H1 (cell line): ENCODE measurements around the gene SLC6A3. TPM values are rescaled to one million over a fixed set of nuclear protein-coding genes. Genes with fewer than 3 reads are reported as not detected.

Experiments used
- CTCF ChIA-PET: fragments of 300-600 bp; sonication (Branson Sonifier 250); formaldehyde crosslinking; loops from one replicate; lab custom pipeline; 2021; ENCODE audit not compliant: partially characterized antibody; lab: Charles Lee
- POLR2A ChIA-PET: fragments of 300-600 bp; sonication (Branson Sonifier 250); formaldehyde crosslinking; loops from one replicate; lab custom pipeline; 2021; ENCODE audit warnings: inconsistent platforms; ENCODE audit not compliant: partially characterized antibody; lab: Charles Lee
- DNase-seq, 2 experiments: peaks; one replicate each; pipeline versions ENCODE4 v3.0.0 to v3.0.0-alpha.2; 2010 to 2022; ENCODE audit warnings: low spot score in 2 of 2, low read depth in 1 of 2, mixed read lengths in 1 of 2
- FAIRE-seq: peaks from 2 replicates; lab custom pipeline; 2011; peaks lifted over from hg19 to GRCh38; lab: Jason Lieb, UNC
- H2AFZ ChIP-seq: 2 replicates; pipeline ENCODE4 v1.8.1; 2012; ENCODE audit warnings: low read length, inconsistent platforms
- H2AK5ac ChIP-seq: 2 replicates; pipeline ENCODE4 v1.6.1; 2013; ENCODE audit warnings: low read depth, low read length
- H2BK120ac ChIP-seq: replicated peaks from 2 replicates; pipeline ENCODE3; 2013; ENCODE audit warnings: low read depth, low read length, inconsistent platforms
- H2BK12ac ChIP-seq: 2 replicates; pipeline ENCODE4 v1.6.1; 2013; ENCODE audit warnings: low read depth, low read length
- H2BK15ac ChIP-seq: 2 replicates; pipeline ENCODE4 v1.6.1; 2013; ENCODE audit warnings: low read length
- H2BK20ac ChIP-seq: 2 replicates; pipeline ENCODE4 v1.6.1; 2013; ENCODE audit warnings: low read length
- H2BK5ac ChIP-seq: 2 replicates; pipeline ENCODE4 v1.6.1; 2013; ENCODE audit warnings: low read depth, low read length
- H3K14ac ChIP-seq: 2 replicates; pipeline ENCODE4 v1.6.1; 2013; ENCODE audit warnings: inconsistent platforms; ENCODE audit not compliant: insufficient read length
- H3K18ac ChIP-seq: 2 replicates; pipeline ENCODE4 v1.6.1; 2013; ENCODE audit warnings: low read length; ENCODE audit errors: extremely low read depth
- H3K23ac ChIP-seq: 2 replicates; pipeline ENCODE4 v1.6.1; 2013; ENCODE audit warnings: inconsistent platforms; ENCODE audit not compliant: insufficient read length
- H3K23me2 ChIP-seq: 2 replicates; pipeline ENCODE4 v1.6.1; 2013; ENCODE audit warnings: low read depth, low read length
- H3K27ac ChIP-seq: 2 replicates; pipeline ENCODE4 v1.6.1; 2011; ENCODE audit warnings: low read depth, low read length, inconsistent platforms
- H3K27me3 ChIP-seq, 4 experiments: replicated peaks in 1 of 4; 1 replicate in 1 of 4; 2 replicates in 3 of 4; pipeline versions ENCODE4 v1.6.1 to v1.8.1; 2011 to 2013; ENCODE audit warnings: low read length in 3 of 4, mild to moderate bottlenecking in 3 of 4, inconsistent platforms in 2 of 4, mixed read lengths in 2 of 4, moderate library complexity in 1 of 4; ENCODE audit not compliant: control insufficient read depth in 3 of 4, insufficient read depth in 3 of 4; ENCODE audit errors: extremely low read depth in 1 of 4
- H3K36me3 ChIP-seq, 4 experiments: 2 replicates each; pipeline versions ENCODE4 v1.6.1 to v1.8.1; 2011 to 2013; ENCODE audit warnings: mild to moderate bottlenecking in 4 of 4, low read length in 3 of 4, moderate library complexity in 2 of 4, control low read depth in 1 of 4, inconsistent platforms in 1 of 4; ENCODE audit not compliant: insufficient read depth in 4 of 4, control insufficient read depth in 2 of 4
- H3K4ac ChIP-seq: replicated peaks from 2 replicates; pipeline ENCODE3; 2013; ENCODE audit warnings: low read length, low read depth, mixed read lengths, inconsistent platforms; ENCODE audit not compliant: insufficient read length
- H3K4me1 ChIP-seq, 4 experiments: replicated peaks in 1 of 4; 1 replicate in 1 of 4; 2 replicates in 3 of 4; pipeline versions ENCODE4 v1.6.1 to v1.8.1; 2011 to 2013; ENCODE audit warnings: low read length in 3 of 4, inconsistent platforms in 2 of 4, mixed read lengths in 1 of 4; ENCODE audit not compliant: insufficient read depth in 4 of 4, control insufficient read depth in 3 of 4
- H3K4me2 ChIP-seq, 2 experiments: 2 replicates each; pipeline versions ENCODE4 v1.6.1 to v1.8.1; 2011 to 2013; ENCODE audit warnings: low read depth in 2 of 2, low read length in 2 of 2, control low read depth in 1 of 2, inconsistent platforms in 1 of 2, mild to moderate bottlenecking in 1 of 2; ENCODE audit not compliant: insufficient read depth in 1 of 2
- H3K4me3 ChIP-seq, 4 experiments: fragments of 200-600, 300-600 bp in 1 of 4; sonication (generic), shearing (Covaris generic), sonication (Bioruptor Twin) in 1 of 4; 2 replicates each; pipeline versions ENCODE4 v1.5.1 to v1.8.1; 2011 to 2016; ENCODE audit warnings: low read length in 4 of 4, low read depth in 3 of 4, control low read depth in 2 of 4, inconsistent platforms in 2 of 4, mild to moderate bottlenecking in 2 of 4, mixed read lengths in 1 of 4, moderate library complexity in 1 of 4; ENCODE audit not compliant: insufficient read depth in 2 of 4; ENCODE audit errors: extremely low read depth in 1 of 4
- H3K56ac ChIP-seq: replicated peaks from 2 replicates; pipeline ENCODE3; 2013; ENCODE audit warnings: low read depth, mild to moderate bottlenecking, mixed read lengths, low read length, inconsistent platforms; ENCODE audit not compliant: insufficient read length
- H3K79me1 ChIP-seq: 2 replicates; pipeline ENCODE4 v1.6.1; 2013; ENCODE audit warnings: low read depth, low read length, control low read depth
- H3K79me2 ChIP-seq, 2 experiments: 2 replicates each; pipeline versions ENCODE4 v1.6.1 to v1.8.1; 2012 to 2013; ENCODE audit warnings: low read length in 2 of 2, mild to moderate bottlenecking in 2 of 2, inconsistent platforms in 1 of 2; ENCODE audit not compliant: insufficient read depth in 2 of 2, control insufficient read depth in 1 of 2
- H3K9ac ChIP-seq, 4 experiments: replicated peaks in 1 of 4; 1 replicate in 1 of 4; 2 replicates in 3 of 4; pipeline versions ENCODE4 v1.6.1 to v1.8.1; 2011 to 2013; ENCODE audit warnings: low read depth in 3 of 4, low read length in 3 of 4, control low read depth in 2 of 4, mild to moderate bottlenecking in 2 of 4, moderate library complexity in 2 of 4, inconsistent platforms in 1 of 4; ENCODE audit errors: extremely low read depth in 1 of 4
- H3K9me3 ChIP-seq, 2 experiments: 2 replicates each; pipeline versions ENCODE4 v1.6.1 to v1.8.1; 2012 to 2013; ENCODE audit warnings: mild to moderate bottlenecking in 2 of 2, moderate library complexity in 2 of 2, control low read depth in 1 of 2, inconsistent platforms in 1 of 2, low read depth in 1 of 2, low read length in 1 of 2, mixed read lengths in 1 of 2; ENCODE audit not compliant: insufficient read depth in 2 of 2
- H4K20me1 ChIP-seq, 2 experiments: replicated peaks in 1 of 2; 2 replicates each; pipeline versions ENCODE3 to v1.8.1; 2011 to 2013; ENCODE audit warnings: inconsistent platforms in 2 of 2, low read length in 2 of 2, mild to moderate bottlenecking in 1 of 2; ENCODE audit not compliant: insufficient read depth in 2 of 2, control insufficient read depth in 1 of 2
- H4K5ac ChIP-seq: 2 replicates; pipeline ENCODE4 v1.6.1; 2013; ENCODE audit warnings: low read length, low read depth, mixed read lengths, inconsistent platforms; ENCODE audit not compliant: insufficient read length
- H4K8ac ChIP-seq: 2 replicates; pipeline ENCODE4 v1.8.0; 2013; ENCODE audit warnings: mild to moderate bottlenecking, moderate library complexity, low read length, inconsistent platforms; ENCODE audit not compliant: insufficient read depth; ENCODE audit errors: extremely low read depth
- H4K91ac ChIP-seq: replicated peaks from 2 replicates; pipeline ENCODE3; 2013; ENCODE audit warnings: low read length, mixed read lengths, inconsistent platforms; ENCODE audit not compliant: insufficient read length
- BRCA1 ChIP-seq: IDR thresholded peaks from 2 replicates; pipeline ENCODE4 v1.6.1; 2012; ENCODE audit warnings: low read depth, low read length, improper control_type of control experiment
- CTCF ChIP-seq, 3 experiments: IDR thresholded peaks; 1 replicate in 2 of 3; 2 replicates in 1 of 3; pipeline versions ENCODE4 v1.5.1 to v1.6.1; 2011; ENCODE audit warnings: low read length in 3 of 3, mild to moderate bottlenecking in 3 of 3, inconsistent platforms in 2 of 3, low read depth in 1 of 3, moderate library complexity in 1 of 3; ENCODE audit not compliant: insufficient read depth in 1 of 3; ENCODE audit errors: control extremely low read depth in 1 of 3
- GTF2F1 ChIP-seq: IDR thresholded peaks from 2 replicates; pipeline ENCODE4 v1.6.1; 2012; ENCODE audit warnings: low read depth, low read length, improper control_type of control experiment, borderline replicate concordance
- HDAC2 ChIP-seq, 2 experiments: fragments of 300-600 bp in 1 of 2; sonication (generic) in 1 of 2; IDR thresholded peaks; 2 replicates each; pipeline ENCODE4 v1.6.1; 2011 to 2012; ENCODE audit warnings: low read depth in 2 of 2, low read length in 2 of 2, mild to moderate bottlenecking in 2 of 2, moderate library complexity in 2 of 2, borderline replicate concordance in 1 of 2, inconsistent platforms in 1 of 2
- KDM4A ChIP-seq: IDR thresholded peaks from one replicate; pipeline ENCODE4 v1.7.1; 2012; ENCODE audit warnings: low read depth, mild to moderate bottlenecking, moderate library complexity, low read length, inconsistent platforms; ENCODE audit not compliant: severe bottlenecking
- POLR2A ChIP-seq, 2 experiments: IDR thresholded peaks; 1 replicate in 1 of 2; 2 replicates in 1 of 2; pipeline ENCODE4 v1.6.1; 2011; ENCODE audit warnings: low read depth in 2 of 2, low read length in 2 of 2, mild to moderate bottlenecking in 2 of 2; ENCODE audit errors: control extremely low read depth in 1 of 2
- RFX5 ChIP-seq: IDR thresholded peaks from 2 replicates; pipeline ENCODE4 v1.6.1; 2011; ENCODE audit warnings: low read depth, low read length, improper control_type of control experiment, borderline replicate concordance
- SIN3A ChIP-seq, 2 experiments: IDR thresholded peaks in 1 of 2; conservative IDR thresholded peaks in 1 of 2; 2 replicates each; pipeline ENCODE4 v1.6.1; 2011 to 2012; ENCODE audit warnings: low read length in 2 of 2, improper control_type of control experiment in 1 of 2, low read depth in 1 of 2, mild to moderate bottlenecking in 1 of 2
- TAF1 ChIP-seq: IDR thresholded peaks from 2 replicates; pipeline ENCODE4 v1.6.1; 2011; ENCODE audit warnings: mild to moderate bottlenecking, low read depth, low read length
- WGBS, 2 experiments: shearing (Covaris generic) in 1 of 2; methylation state at CpG; one replicate each; pipeline versions ENCODE4 v1.1.6 to v1.1.7; 2013 to 2015; ENCODE audit warnings: low lambda C conversion rate in 2 of 2, mixed read lengths in 2 of 2, inconsistent platforms in 1 of 2, low coverage in 1 of 2, missing lambda C conversion rate in 1 of 2; ENCODE audit not compliant: insufficient replicate concordance in 2 of 2, insufficient coverage in 1 of 2, insufficient read length in 1 of 2; ENCODE audit errors: extremely low coverage in 1 of 2, missing lambda C conversion rate in 1 of 2; 5-methylcytosine and 5-hydroxymethylcytosine counted together
- polyA plus RNA-seq, 7 experiments: library from polyadenylated mRNA; depleted of rRNA in 3 of 7; stranded (reverse) in 5 of 7; unstranded in 2 of 7; fragments of >200 nt in 5 of 7; fragments of 200-250 nt in 2 of 7; gene quantifications; 1 replicate in 5 of 7; 2 replicates in 1 of 7; 4 replicates in 1 of 7; pipeline versions ENCODE4 v1.2.1 to v1.2.3, GENCODE V29; 2011 to 2013; ENCODE audit warnings: missing spikeins in 2 of 7, mixed read lengths in 2 of 7
- total RNA-seq: library from RNA; stranded (reverse); fragmentation: NEBNext Ultra II Directional; extraction: Animal tissue kit (Norgen Biotek cat#: 25700); gene quantifications from 2 replicates; pipeline ENCODE4 v1.2.1, GENCODE V29; 2021

Gene SLC6A3
- total and polyA plus RNA-seq, 2 of the 8 experiments (the other 6 are each of a cell fraction or from before 2014, with no cell fraction given) = 0.48 to 0.91 TPM

GRCh38 chr5:1374679-1375055 lies 70.6 kb downstream of the SLC6A3 start:
- Histone ChIP-seq H3K27ac (no peak overlapping the region), H3K14ac (no peak overlapping the region), H2AK5ac (no peak overlapping the region), H3K79me2 (no peaks in the 10 kb centered on the region), H4K5ac (no peak overlapping the region), H3K4me2 (no peak overlapping the region), H3K79me1 (no peaks in the 10 kb centered on the region), H2BK120ac (no peak overlapping the region), H3K23me2 (no peaks in the 10 kb centered on the region), H2BK20ac (no peak overlapping the region), H3K36me3 (no peaks in the 10 kb centered on the region), H3K18ac (no peak overlapping the region), H3K56ac (no peak overlapping the region), H2AFZ (no peak overlapping the region), H4K8ac (no peak overlapping the region), H2BK12ac (no peak overlapping the region), H2BK5ac (no peak overlapping the region), H3K9me3 (peaks cover 4 to 7% of the 10 kb centered on the region in 2 experiments; a peak in 3 of 4 replicates), H3K4me3 (no peak overlapping the region), H3K9ac (no peak overlapping the region), H4K91ac (no peak overlapping the region), H3K23ac (no peak overlapping the region), H3K4ac (no peak overlapping the region), H4K20me1 (no peaks in the 10 kb centered on the region), H3K4me1 (0 out of 7 replicates have a peak, but pooled peaks cover 0 to 2% (median 0%) of the 10 kb centered on the region in 4 experiments), H2BK15ac (no peak overlapping the region), H3K27me3 (peaks cover 0 to 6% (median 5%) of the 10 kb centered on the region in 4 experiments; a peak in 5 of 7 replicates)
- ChIA-PET POLR2A (interaction anchor here (2.0 kb wide), 1 partner anchor 10 kb away, joined by 7 read pairs; no protein-coding TSS in a partner anchor), CTCF (interaction anchor here (0.6 kb wide), 1 partner anchor 92 kb away, joined by 3 read pairs; no protein-coding TSS in a partner anchor)
- DNase-seq = no peak
- FAIRE-seq = no peak
- 79% methylated on average over 6 of the region's 6 CpGs; no CpG with 5 or more reads in 1 of the 2 experiments for WGBS, 2 experiments
- TF ChIP-seq BRCA1 (no peak), CTCF (IDR thresholded peaks at IDR 0.05; ENCODE audit: control extremely low read depth in 1 of 3, insufficient read depth in 1 of 3, low read depth in 1 of 3, low read length in 3 of 3) (no peak), POLR2A (IDR thresholded peaks at IDR 0.05; ENCODE audit: control extremely low read depth in 1 of 2, low read depth in 2 of 2, low read length in 2 of 2) (no peak), RFX5 (no peak), TAF1 (no peak), SIN3A (conservative IDR thresholded peaks at IDR 0.05 in 1 of 2, IDR thresholded peaks at IDR 0.05 in 1 of 2; ENCODE audit: low read depth in 1 of 2, low read length in 2 of 2) (no peak), GTF2F1 (no peak), HDAC2 (IDR thresholded peaks at IDR 0.05; ENCODE audit: borderline replicate concordance in 1 of 2, low read depth in 2 of 2, low read length in 2 of 2) (no peak), KDM4A (no peak)
